ENCODE data around the gene ADGRD2.

ADGRD2 gene

DNA sequence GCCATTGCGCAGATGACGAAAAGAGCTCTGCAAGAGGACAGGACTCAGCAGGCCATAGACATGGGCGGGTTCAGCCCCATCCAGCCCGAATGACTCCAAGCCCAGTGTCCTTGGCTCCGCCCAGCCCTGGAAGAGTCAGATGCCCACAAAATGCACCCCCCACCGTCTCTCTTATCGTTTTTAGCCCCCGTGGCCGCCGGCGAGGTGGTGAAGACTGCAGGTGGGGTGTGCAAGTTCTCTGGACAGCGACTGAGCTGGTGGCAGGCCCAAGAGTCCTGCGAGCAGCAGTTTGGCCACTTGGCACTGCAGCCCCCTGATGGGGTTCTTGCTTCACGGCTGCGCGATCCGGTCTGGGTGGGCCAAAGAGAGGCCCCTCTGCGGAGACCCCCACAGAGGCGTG lies 2.1 kb downstream of the ADGRD2 start:
- H4K12ac ChIP-seq (ENCODE audit: low read depth, low read length) = no peak overlapping the region
- no CpG with 5 or more reads among the region's 19 CpGs for WGBS (ENCODE audit: extremely low coverage, insufficient coverage, insufficient read length)
- H3K18ac ChIP-seq (ENCODE audit: low read length) = no peak overlapping the region
- H2AFZ ChIP-seq (ENCODE audit: insufficient read depth, low read length, poor library complexity) = no peak overlapping the region
- H3K14ac ChIP-seq (ENCODE audit: low read length) = no peak overlapping the region
- no peak overlapping the region for H3K23ac ChIP-seq (ENCODE audit: low read length)
- no peaks in the 10 kb centered on the region for H3K79me1 ChIP-seq (ENCODE audit: low read length)
- H3K4me3 ChIP-seq (ENCODE audit: low read depth, low read length) = no peak overlapping the region
- peak in 1 of 2 donors; percentile 43 for DNase-seq
- no peak overlapping the region for H2BK12ac ChIP-seq (ENCODE audit: low read length)
- no peak overlapping the region for H3K4me2 ChIP-seq (ENCODE audit: low read length)
- peaks cover 16% of the 10 kb centered on the region for H3K27me3 ChIP-seq (ENCODE audit: insufficient read depth, low read length)
- no peaks in the 10 kb centered on the region for H3K79me2 ChIP-seq (ENCODE audit: control insufficient read depth, insufficient read depth, low read length, poor library complexity)
- peaks cover 0 to 4% of the 10 kb centered on the region in 2 experiments for H3K4me1 ChIP-seq (ENCODE audit: control insufficient read depth in 1 of 2, insufficient read depth in 2 of 2, low read length in 2 of 2)
- no peak overlapping the region for H3K9ac ChIP-seq (ENCODE audit: low read length)
- no peaks in the 10 kb centered on the region for H3K36me3 ChIP-seq (ENCODE audit: control insufficient read depth in 1 of 2, insufficient read depth in 2 of 2, low read length in 2 of 2)
- H2BK5ac ChIP-seq (ENCODE audit: low read depth, low read length, poor library complexity) = no peak overlapping the region
- H4K91ac ChIP-seq (ENCODE audit: low read depth, low read length) = no peak overlapping the region
- no peak overlapping the region for H4K8ac ChIP-seq (ENCODE audit: low read depth, low read length)
- H2BK120ac ChIP-seq (ENCODE audit: insufficient read depth, low read length, poor library complexity) = no peak overlapping the region
- H3K27ac ChIP-seq (ENCODE audit: low read depth, low read length) = no peak overlapping the region
- no peak overlapping the region for H2AK5ac ChIP-seq (ENCODE audit: low read length)
- H3K9me3 ChIP-seq (ENCODE audit: insufficient read depth, low read depth, low read length) = peaks cover 7% of the 10 kb centered on the region
- H3K4ac ChIP-seq (ENCODE audit: low read depth, low read length) = no peak overlapping the region

DNA sequence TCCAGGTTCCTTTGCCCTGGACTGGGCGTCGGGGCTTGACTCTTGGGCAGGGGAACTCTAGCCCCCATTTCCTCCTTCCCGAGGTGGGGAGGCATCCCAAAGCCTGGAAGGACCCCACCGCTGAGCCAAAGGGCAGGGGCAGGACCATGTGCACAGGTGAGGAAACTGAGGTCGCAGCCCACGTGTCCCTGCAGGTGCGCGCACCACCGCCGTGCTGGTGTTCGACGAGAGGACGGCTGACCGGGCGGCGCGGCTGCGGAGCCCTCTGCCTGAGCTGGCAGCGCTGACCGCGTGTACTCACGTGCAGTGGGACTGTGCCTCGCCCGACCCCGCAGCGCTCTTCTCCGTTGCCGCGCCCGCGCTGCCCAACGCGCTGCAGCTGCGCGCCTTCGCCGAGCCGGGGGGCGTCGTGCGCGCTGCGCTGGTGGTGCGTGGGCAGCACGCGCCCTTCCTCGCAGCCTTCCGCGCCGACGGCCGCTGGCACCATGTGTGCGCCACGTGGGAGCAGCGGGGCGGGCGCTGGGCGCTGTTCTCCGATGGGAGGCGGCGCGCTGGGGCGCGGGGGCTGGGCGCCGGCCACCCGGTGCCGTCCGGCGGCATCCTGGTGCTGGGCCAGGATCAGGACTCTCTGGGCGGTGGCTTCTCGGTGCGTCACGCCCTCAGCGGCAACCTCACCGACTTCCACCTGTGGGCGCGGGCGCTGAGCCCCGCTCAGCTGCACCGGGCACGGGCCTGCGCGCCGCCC lies 2.8 kb downstream of the ADGRD2 start:
- Histone ChIP-seq H3K36me3 (ENCODE audit: control insufficient read depth in 1 of 2, insufficient read depth in 2 of 2, low read length in 2 of 2) (no peaks in the 10 kb centered on the region), H3K9ac (ENCODE audit: low read length) (no peak overlapping the region), H2AK5ac (ENCODE audit: low read length) (no peak overlapping the region), H3K4me1 (ENCODE audit: control insufficient read depth in 1 of 2, insufficient read depth in 2 of 2, low read length in 2 of 2) (peaks cover 0 to 4% of the 10 kb centered on the region in 2 experiments), H3K4me3 (ENCODE audit: low read depth, low read length) (no peak overlapping the region), H3K79me2 (ENCODE audit: control insufficient read depth, insufficient read depth, low read length, poor library complexity) (no peaks in the 10 kb centered on the region), H2BK120ac (ENCODE audit: insufficient read depth, low read length, poor library complexity) (no peak overlapping the region), H3K14ac (ENCODE audit: low read length) (no peak overlapping the region), H3K27me3 (ENCODE audit: insufficient read depth, low read length) (peaks cover 16% of the 10 kb centered on the region), H3K27ac (ENCODE audit: low read depth, low read length) (no peak overlapping the region), H3K9me3 (ENCODE audit: insufficient read depth, low read depth, low read length) (peaks cover 7% of the 10 kb centered on the region), H4K91ac (ENCODE audit: low read depth, low read length) (no peak overlapping the region), H3K79me1 (ENCODE audit: low read length) (no peaks in the 10 kb centered on the region), H4K8ac (ENCODE audit: low read depth, low read length) (no peak overlapping the region), H2BK5ac (ENCODE audit: low read depth, low read length, poor library complexity) (no peak overlapping the region), H3K4me2 (ENCODE audit: low read length) (peak overlapping the region; percentile 60), H3K4ac (ENCODE audit: low read depth, low read length) (no peak overlapping the region), H3K18ac (ENCODE audit: low read length) (no peak overlapping the region), H2AFZ (ENCODE audit: insufficient read depth, low read length, poor library complexity) (peak overlapping the region; percentile 30), H3K23ac (ENCODE audit: low read length) (no peak overlapping the region), H2BK12ac (ENCODE audit: low read length) (no peak overlapping the region), H4K12ac (ENCODE audit: low read depth, low read length) (no peak overlapping the region)
- no CpG with 5 or more reads among the region's 85 CpGs for WGBS (ENCODE audit: extremely low coverage, insufficient coverage, insufficient read length)
- DNase-seq = no peak

DNA sequence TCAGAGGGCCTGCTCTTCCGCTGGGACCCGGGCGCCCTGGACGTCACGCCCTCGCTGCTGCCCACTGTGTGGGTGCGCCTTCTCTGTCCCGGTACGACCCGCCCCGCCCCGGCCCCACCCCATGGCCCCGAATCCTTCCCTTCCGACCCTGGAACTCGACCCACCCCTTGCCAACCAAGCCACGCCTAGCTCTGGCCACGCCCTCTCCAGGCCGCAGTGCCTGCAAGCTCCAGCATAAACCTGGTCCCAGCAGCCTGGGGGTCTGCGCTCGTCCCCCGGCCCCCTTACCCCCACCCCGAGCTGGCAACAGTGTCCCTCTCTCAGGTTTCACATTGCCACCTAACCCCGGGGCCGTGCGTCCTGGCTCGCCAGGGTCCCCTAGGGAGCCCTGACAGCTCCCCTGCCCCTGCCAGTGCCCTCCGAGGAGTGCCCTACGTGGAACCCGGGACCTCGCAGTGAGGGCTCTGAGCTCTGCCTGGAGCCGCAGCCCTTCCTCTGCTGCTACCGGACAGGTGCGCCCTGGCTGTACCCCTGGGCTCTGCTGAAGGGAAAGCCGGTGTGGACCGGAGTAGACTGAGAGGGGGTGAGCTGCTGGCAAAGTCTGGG lies 3.4 kb downstream of the ADGRD2 start:
- H4K12ac ChIP-seq (ENCODE audit: low read depth, low read length) = no peak overlapping the region
- no peak overlapping the region for H2AK5ac ChIP-seq (ENCODE audit: low read length)
- no peak overlapping the region for H4K8ac ChIP-seq (ENCODE audit: low read depth, low read length)
- no peak overlapping the region for H3K27ac ChIP-seq (ENCODE audit: low read depth, low read length)
- DNase-seq = no peak
- H3K79me1 ChIP-seq (ENCODE audit: low read length) = no peaks in the 10 kb centered on the region
- no peak overlapping the region for H3K9ac ChIP-seq (ENCODE audit: low read length)
- no peak overlapping the region for H3K4me3 ChIP-seq (ENCODE audit: low read depth, low read length)
- H3K18ac ChIP-seq (ENCODE audit: low read length) = no peak overlapping the region
- H2AFZ ChIP-seq (ENCODE audit: insufficient read depth, low read length, poor library complexity) = peak overlapping the region; percentile 30
- H4K91ac ChIP-seq (ENCODE audit: low read depth, low read length) = no peak overlapping the region
- no peak overlapping the region for H3K4ac ChIP-seq (ENCODE audit: low read depth, low read length)
- peaks cover 0 to 4% of the 10 kb centered on the region in 2 experiments for H3K4me1 ChIP-seq (ENCODE audit: control insufficient read depth in 1 of 2, insufficient read depth in 2 of 2, low read length in 2 of 2)
- WGBS (ENCODE audit: extremely low coverage, insufficient coverage, insufficient read length) = no CpG with 5 or more reads among the region's 35 CpGs
- peaks cover 16% of the 10 kb centered on the region for H3K27me3 ChIP-seq (ENCODE audit: insufficient read depth, low read length)
- H3K4me2 ChIP-seq (ENCODE audit: low read length) = peak overlapping the region; percentile 60
- no peak overlapping the region for H3K23ac ChIP-seq (ENCODE audit: low read length)
- no peaks in the 10 kb centered on the region for H3K36me3 ChIP-seq (ENCODE audit: control insufficient read depth in 1 of 2, insufficient read depth in 2 of 2, low read length in 2 of 2)
- no peak overlapping the region for H2BK120ac ChIP-seq (ENCODE audit: insufficient read depth, low read length, poor library complexity)
- no peak overlapping the region for H2BK12ac ChIP-seq (ENCODE audit: low read length)
- peaks cover 7% of the 10 kb centered on the region for H3K9me3 ChIP-seq (ENCODE audit: insufficient read depth, low read depth, low read length)
- no peak overlapping the region for H2BK5ac ChIP-seq (ENCODE audit: low read depth, low read length, poor library complexity)
- H3K14ac ChIP-seq (ENCODE audit: low read length) = no peak overlapping the region
- no peaks in the 10 kb centered on the region for H3K79me2 ChIP-seq (ENCODE audit: control insufficient read depth, insufficient read depth, low read length, poor library complexity)

GRCh38 chr9:124454296-124454695 lies 4.0 kb downstream of the ADGRD2 start:
- no peak overlapping the region for H3K27ac ChIP-seq (ENCODE audit: low read depth, low read length)
- H2AK5ac ChIP-seq (ENCODE audit: low read length) = no peak overlapping the region
- H3K9ac ChIP-seq (ENCODE audit: low read length) = no peak overlapping the region
- no peaks in the 10 kb centered on the region for H3K79me1 ChIP-seq (ENCODE audit: low read length)
- H4K8ac ChIP-seq (ENCODE audit: low read depth, low read length) = no peak overlapping the region
- no peak overlapping the region for H3K14ac ChIP-seq (ENCODE audit: low read length)
- DNase-seq = no peak
- peaks cover 0 to 4% of the 10 kb centered on the region in 2 experiments for H3K4me1 ChIP-seq (ENCODE audit: control insufficient read depth in 1 of 2, insufficient read depth in 2 of 2, low read length in 2 of 2)
- peaks cover 16% of the 10 kb centered on the region for H3K27me3 ChIP-seq (ENCODE audit: insufficient read depth, low read length)
- H4K12ac ChIP-seq (ENCODE audit: low read depth, low read length) = no peak overlapping the region
- no peak overlapping the region for H4K91ac ChIP-seq (ENCODE audit: low read depth, low read length)
- no peak overlapping the region for H3K18ac ChIP-seq (ENCODE audit: low read length)
- H3K79me2 ChIP-seq (ENCODE audit: control insufficient read depth, insufficient read depth, low read length, poor library complexity) = no peaks in the 10 kb centered on the region
- H3K36me3 ChIP-seq (ENCODE audit: control insufficient read depth in 1 of 2, insufficient read depth in 2 of 2, low read length in 2 of 2) = no peaks in the 10 kb centered on the region
- no peak overlapping the region for H3K4me3 ChIP-seq (ENCODE audit: low read depth, low read length)
- H2BK12ac ChIP-seq (ENCODE audit: low read length) = no peak overlapping the region
- H3K23ac ChIP-seq (ENCODE audit: low read length) = no peak overlapping the region
- H3K4me2 ChIP-seq (ENCODE audit: low read length) = no peak overlapping the region
- no CpG with 5 or more reads among the region's 9 CpGs for WGBS (ENCODE audit: extremely low coverage, insufficient coverage, insufficient read length)
- no peak overlapping the region for H2AFZ ChIP-seq (ENCODE audit: insufficient read depth, low read length, poor library complexity)
- H3K4ac ChIP-seq (ENCODE audit: low read depth, low read length) = no peak overlapping the region
- H2BK120ac ChIP-seq (ENCODE audit: insufficient read depth, low read length, poor library complexity) = no peak overlapping the region
- no peak overlapping the region for H2BK5ac ChIP-seq (ENCODE audit: low read depth, low read length, poor library complexity)
- peaks cover 7% of the 10 kb centered on the region for H3K9me3 ChIP-seq (ENCODE audit: insufficient read depth, low read depth, low read length)
